Measurements from ENCODE around the gene CISTR.

CISTR gene

DNA sequence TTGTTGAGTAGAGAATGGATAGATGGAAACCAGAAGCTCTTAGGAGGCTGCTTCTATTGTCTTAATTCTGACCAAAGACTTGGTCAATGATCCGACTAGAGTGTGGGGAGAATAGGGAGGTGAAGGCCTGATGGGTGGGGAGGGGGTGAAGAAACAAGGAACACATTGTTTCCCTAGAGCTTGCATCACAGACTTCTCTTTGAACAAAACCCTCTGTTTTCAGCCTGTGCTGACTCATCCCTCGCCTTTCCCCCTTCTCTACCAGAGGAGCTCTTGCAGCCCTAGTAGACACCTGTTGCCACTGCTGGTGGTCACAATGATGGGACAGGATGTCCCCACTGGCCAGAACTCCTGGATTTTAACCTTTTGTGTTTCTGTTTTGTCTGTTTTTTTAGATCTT, 46.8 kb upstream of the CISTR start:
- CTCF ChIA-PET: interaction anchor here (0.8 to 1.3 kb wide), 2 partner anchors 8 to 22 kb away, joined by 4 to 5 read pairs; no protein-coding TSS in a partner anchor
- Histone ChIP-seq H3K9me3 (ENCODE audit: control insufficient read depth, insufficient read depth, low read depth, low read length) (no peaks in the 10 kb centered on the region), H3K4me1 (ENCODE audit: control insufficient read depth, insufficient read depth, low read length) (peaks cover 7% of the 10 kb centered on the region), H3K27ac (ENCODE audit: extremely low read depth, low read depth, low read length) (no peak overlapping the region), H3K36me3 (ENCODE audit: control insufficient read depth in 2 of 2, insufficient read depth in 1 of 2, low read length in 2 of 2) (no peaks in the 10 kb centered on the region), H3K4me3 (ENCODE audit: low read depth, low read length) (no peak overlapping the region)
- TF ChIP-seq ZNF114 (tag by site-specific recombination; IDR thresholded peaks at IDR 0.05) (no peak), KLF7 (tag by site-specific recombination; IDR thresholded peaks at IDR 0.05; ENCODE audit: borderline replicate concordance) (no peak), SCRT2 (tag by site-specific recombination; IDR thresholded peaks at IDR 0.05) (peak; percentile 97), PRDM1 (tag by site-specific recombination; IDR thresholded peaks at IDR 0.05) (0 out of 2 replicates have a peak, but pooled peaks have one; percentile 21), ZNF654 (tag by site-specific recombination; IDR thresholded peaks at IDR 0.05; ENCODE audit: low read depth) (no peak), ZNF146 (tag by site-specific recombination; IDR thresholded peaks at IDR 0.05) (no peak), SCRT1 (tag by site-specific recombination; IDR thresholded peaks at IDR 0.05; ENCODE audit: borderline replicate concordance) (peak; percentile 66), ZEB2 (tag by site-specific recombination; IDR thresholded peaks at IDR 0.05) (no peak), ZNF792 (tag by site-specific recombination; IDR thresholded peaks at IDR 0.05) (no peak)
- TF ChIP-seq, protein P1, sequence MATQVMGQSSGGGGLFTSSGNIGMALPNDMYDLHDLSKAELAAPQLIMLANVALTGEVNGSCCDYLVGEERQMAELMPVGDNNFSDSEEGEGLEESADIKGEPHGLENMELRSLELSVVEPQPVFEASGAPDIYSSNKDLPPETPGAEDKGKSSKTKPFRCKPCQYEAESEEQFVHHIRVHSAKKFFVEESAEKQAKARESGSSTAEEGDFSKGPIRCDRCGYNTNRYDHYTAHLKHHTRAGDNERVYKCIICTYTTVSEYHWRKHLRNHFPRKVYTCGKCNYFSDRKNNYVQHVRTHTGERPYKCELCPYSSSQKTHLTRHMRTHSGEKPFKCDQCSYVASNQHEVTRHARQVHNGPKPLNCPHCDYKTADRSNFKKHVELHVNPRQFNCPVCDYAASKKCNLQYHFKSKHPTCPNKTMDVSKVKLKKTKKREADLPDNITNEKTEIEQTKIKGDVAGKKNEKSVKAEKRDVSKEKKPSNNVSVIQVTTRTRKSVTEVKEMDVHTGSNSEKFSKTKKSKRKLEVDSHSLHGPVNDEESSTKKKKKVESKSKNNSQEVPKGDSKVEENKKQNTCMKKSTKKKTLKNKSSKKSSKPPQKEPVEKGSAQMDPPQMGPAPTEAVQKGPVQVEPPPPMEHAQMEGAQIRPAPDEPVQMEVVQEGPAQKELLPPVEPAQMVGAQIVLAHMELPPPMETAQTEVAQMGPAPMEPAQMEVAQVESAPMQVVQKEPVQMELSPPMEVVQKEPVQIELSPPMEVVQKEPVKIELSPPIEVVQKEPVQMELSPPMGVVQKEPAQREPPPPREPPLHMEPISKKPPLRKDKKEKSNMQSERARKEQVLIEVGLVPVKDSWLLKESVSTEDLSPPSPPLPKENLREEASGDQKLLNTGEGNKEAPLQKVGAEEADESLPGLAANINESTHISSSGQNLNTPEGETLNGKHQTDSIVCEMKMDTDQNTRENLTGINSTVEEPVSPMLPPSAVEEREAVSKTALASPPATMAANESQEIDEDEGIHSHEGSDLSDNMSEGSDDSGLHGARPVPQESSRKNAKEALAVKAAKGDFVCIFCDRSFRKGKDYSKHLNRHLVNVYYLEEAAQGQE (tag by site-specific recombination; IDR thresholded peaks at IDR 0.05): no peak
- TF ChIP-seq, protein P2, sequence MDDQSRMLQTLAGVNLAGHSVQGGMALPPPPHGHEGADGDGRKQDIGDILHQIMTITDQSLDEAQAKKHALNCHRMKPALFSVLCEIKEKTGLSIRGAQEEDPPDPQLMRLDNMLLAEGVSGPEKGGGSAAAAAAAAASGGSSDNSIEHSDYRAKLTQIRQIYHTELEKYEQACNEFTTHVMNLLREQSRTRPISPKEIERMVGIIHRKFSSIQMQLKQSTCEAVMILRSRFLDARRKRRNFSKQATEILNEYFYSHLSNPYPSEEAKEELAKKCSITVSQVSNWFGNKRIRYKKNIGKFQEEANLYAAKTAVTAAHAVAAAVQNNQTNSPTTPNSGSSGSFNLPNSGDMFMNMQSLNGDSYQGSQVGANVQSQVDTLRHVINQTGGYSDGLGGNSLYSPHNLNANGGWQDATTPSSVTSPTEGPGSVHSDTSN (CRISPR knock-in tag; IDR thresholded peaks at IDR 0.05): no peak
- POLR2A ChIA-PET: no interaction called here

DNA sequence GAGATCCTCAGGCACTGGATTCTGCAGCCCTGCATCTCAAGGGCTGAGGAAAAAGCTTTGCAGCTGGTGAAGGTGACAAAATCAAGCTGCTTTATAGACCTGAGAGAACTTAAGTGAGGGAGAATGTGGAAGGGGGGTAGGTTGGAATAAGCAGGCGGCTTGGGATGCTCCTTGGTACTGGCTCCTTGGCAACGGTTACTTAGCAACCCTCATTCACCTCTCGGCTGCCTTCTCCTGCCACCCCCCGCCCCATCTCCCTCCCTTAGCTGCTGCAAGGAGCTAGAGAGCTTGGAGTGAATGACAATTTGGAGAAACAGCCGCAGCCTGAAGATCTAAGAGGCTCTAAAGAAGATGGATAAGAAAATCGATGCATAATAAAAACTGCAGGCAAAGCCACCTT, 44.1 kb upstream of the CISTR start:
- ChIA-PET POLR2A (no interaction called here), CTCF (interaction anchor here (1.0 kb wide), 1 partner anchor 193 kb away, joined by 4 read pairs; no protein-coding TSS in a partner anchor)
- H3K36me3 ChIP-seq (ENCODE audit: control insufficient read depth in 2 of 2, insufficient read depth in 1 of 2, low read length in 2 of 2): no peaks in the 10 kb centered on the region
- no peaks in the 10 kb centered on the region for H3K4me1 ChIP-seq (ENCODE audit: control insufficient read depth, insufficient read depth, low read length)
- H3K4me3 ChIP-seq (ENCODE audit: low read depth, low read length): no peak overlapping the region
- H3K9me3 ChIP-seq (ENCODE audit: control insufficient read depth, insufficient read depth, low read depth, low read length): no peaks in the 10 kb centered on the region
- H3K27ac ChIP-seq (ENCODE audit: extremely low read depth, low read depth, low read length): no peak overlapping the region
- TF ChIP-seq ZNF37A (tag by site-specific recombination; IDR thresholded peaks at IDR 0.05) (no peak), ZNF148 (tag by site-specific recombination; IDR thresholded peaks at IDR 0.05; ENCODE audit: borderline replicate concordance) (no peak), AEBP2 (tag by site-specific recombination; IDR thresholded peaks at IDR 0.05; ENCODE audit: borderline replicate concordance) (no peak), ZNF140 (tag by site-specific recombination; IDR thresholded peaks at IDR 0.05) (no peak), MYNN (tag by site-specific recombination; IDR thresholded peaks at IDR 0.05; ENCODE audit: borderline replicate concordance) (0 out of 2 replicates have a peak, but pooled peaks have one; percentile 36), ZNF701 (tag by site-specific recombination; IDR thresholded peaks at IDR 0.05) (no peak)

Data from HEK293 (cell line).